ENCODE measurements around the gene GRAP2. TPM values are rescaled to one million over a fixed set of nuclear protein-coding genes. Genes with fewer than 3 reads are reported as not detected.

The GRAP2 gene
- total and polyA plus RNA-seq, 2 of the 13 experiments (the other 11 are each of a cell fraction or from before 2014, with no cell fraction given): 0.15 TPM; not detected in 1

DNA sequence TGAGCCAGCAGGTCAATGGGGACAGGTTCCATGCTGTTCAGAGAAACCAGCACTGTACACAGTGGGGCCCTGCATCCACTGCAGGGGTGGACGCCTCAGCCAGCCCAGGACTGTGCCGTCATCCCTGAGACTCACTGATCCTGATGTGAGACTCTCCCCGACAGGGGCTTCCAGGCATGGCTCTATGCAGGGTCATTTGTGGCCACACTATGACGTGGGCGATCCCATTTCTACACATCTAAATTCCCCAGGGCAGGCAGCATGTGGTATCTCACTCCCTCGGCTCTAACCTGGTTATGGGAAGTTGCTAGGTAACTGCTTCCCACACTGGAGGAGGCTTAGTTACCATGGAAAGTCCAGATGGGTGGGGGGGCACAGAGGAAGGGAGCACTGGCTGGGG lies 79.7 kb downstream of the GRAP2 start (continued):
- TF ChIP-seq JUN (CRISPR knock-in tag; IDR thresholded peaks at IDR 0.05): no peak
- no peak for TF ChIP-seq MEIS2 (CRISPR knock-in tag; IDR thresholded peaks at IDR 0.05)
- TF ChIP-seq MED1 (CRISPR knock-in tag; IDR thresholded peaks at IDR 0.05): no peak
- no peak for TF ChIP-seq CCDC6 (CRISPR knock-in tag; IDR thresholded peaks at IDR 0.05)
- TF ChIP-seq ZNF160 (CRISPR knock-in tag; IDR thresholded peaks at IDR 0.05): no peak
- TF ChIP-seq ZBTB38 (CRISPR knock-in tag; IDR thresholded peaks at IDR 0.05): no peak

DNA sequence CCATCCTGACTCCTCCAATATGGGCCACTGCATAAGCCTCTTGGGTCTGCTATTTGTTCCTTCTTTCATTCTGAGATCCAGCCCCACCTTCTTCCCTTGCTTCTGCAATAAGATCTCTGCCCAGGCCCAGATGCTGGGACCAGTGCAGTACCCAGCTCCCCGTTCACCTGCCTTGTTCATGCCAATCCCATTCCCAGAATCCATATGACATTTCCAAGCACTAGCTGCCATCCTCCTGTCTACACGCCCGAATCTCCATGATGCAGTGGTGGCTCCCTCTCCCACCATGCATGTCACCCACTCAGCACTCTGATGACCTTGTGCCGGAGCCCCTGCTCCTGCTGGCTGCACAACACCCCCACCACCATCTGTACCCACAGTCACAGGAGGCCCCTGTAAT lies 82.5 kb downstream of the GRAP2 start:
- H3K4me1 ChIP-seq (ENCODE audit: insufficient read depth, low read length): 0 out of 2 replicates have a peak, but pooled peaks cover 5% of the 10 kb centered on the region
- no peak for TF ChIP-seq ZNF749 (CRISPR knock-in tag; IDR thresholded peaks at IDR 0.05; ENCODE audit: borderline replicate concordance)
- no peak for TF ChIP-seq ZBTB21 (CRISPR knock-in tag; IDR thresholded peaks at IDR 0.05)
- no peak for TF ChIP-seq PITX1 (CRISPR knock-in tag; IDR thresholded peaks at IDR 0.05)
- TF ChIP-seq, protein P1, sequence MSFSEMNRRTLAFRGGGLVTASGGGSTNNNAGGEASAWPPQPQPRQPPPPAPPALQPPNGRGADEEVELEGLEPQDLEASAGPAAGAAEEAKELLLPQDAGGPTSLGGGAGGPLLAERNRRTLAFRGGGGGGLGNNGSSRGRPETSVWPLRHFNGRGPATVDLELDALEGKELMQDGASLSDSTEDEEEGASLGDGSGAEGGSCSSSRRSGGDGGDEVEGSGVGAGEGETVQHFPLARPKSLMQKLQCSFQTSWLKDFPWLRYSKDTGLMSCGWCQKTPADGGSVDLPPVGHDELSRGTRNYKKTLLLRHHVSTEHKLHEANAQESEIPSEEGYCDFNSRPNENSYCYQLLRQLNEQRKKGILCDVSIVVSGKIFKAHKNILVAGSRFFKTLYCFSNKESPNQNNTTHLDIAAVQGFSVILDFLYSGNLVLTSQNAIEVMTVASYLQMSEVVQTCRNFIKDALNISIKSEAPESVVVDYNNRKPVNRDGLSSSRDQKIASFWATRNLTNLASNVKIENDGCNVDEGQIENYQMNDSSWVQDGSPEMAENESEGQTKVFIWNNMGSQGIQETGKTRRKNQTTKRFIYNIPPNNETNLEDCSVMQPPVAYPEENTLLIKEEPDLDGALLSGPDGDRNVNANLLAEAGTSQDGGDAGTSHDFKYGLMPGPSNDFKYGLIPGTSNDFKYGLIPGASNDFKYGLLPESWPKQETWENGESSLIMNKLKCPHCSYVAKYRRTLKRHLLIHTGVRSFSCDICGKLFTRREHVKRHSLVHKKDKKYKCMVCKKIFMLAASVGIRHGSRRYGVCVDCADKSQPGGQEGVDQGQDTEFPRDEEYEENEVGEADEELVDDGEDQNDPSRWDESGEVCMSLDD (CRISPR knock-in tag; IDR thresholded peaks at IDR 0.05; ENCODE audit: borderline replicate concordance): no peak
- TF ChIP-seq, protein P2, sequence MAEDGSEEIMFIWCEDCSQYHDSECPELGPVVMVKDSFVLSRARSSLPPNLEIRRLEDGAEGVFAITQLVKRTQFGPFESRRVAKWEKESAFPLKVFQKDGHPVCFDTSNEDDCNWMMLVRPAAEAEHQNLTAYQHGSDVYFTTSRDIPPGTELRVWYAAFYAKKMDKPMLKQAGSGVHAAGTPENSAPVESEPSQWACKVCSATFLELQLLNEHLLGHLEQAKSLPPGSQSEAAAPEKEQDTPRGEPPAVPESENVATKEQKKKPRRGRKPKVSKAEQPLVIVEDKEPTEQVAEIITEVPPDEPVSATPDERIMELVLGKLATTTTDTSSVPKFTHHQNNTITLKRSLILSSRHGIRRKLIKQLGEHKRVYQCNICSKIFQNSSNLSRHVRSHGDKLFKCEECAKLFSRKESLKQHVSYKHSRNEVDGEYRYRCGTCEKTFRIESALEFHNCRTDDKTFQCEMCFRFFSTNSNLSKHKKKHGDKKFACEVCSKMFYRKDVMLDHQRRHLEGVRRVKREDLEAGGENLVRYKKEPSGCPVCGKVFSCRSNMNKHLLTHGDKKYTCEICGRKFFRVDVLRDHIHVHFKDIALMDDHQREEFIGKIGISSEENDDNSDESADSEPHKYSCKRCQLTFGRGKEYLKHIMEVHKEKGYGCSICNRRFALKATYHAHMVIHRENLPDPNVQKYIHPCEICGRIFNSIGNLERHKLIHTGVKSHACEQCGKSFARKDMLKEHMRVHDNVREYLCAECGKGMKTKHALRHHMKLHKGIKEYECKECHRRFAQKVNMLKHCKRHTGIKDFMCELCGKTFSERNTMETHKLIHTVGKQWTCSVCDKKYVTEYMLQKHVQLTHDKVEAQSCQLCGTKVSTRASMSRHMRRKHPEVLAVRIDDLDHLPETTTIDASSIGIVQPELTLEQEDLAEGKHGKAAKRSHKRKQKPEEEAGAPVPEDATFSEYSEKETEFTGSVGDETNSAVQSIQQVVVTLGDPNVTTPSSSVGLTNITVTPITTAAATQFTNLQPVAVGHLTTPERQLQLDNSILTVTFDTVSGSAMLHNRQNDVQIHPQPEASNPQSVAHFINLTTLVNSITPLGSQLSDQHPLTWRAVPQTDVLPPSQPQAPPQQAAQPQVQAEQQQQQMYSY (CRISPR knock-in tag; IDR thresholded peaks at IDR 0.05): no peak
- TF ChIP-seq ZNF329 (CRISPR knock-in tag; IDR thresholded peaks at IDR 0.05; ENCODE audit: low read depth): no peak
- TF ChIP-seq XBP1 (CRISPR knock-in tag; IDR thresholded peaks at IDR 0.05): no peak
- no peak for TF ChIP-seq FOXO1 (CRISPR knock-in tag; IDR thresholded peaks at IDR 0.05)
- TF ChIP-seq ZNF672 (CRISPR knock-in tag; IDR thresholded peaks at IDR 0.05): no peak
- in situ Hi-C loops (cut with HindIII; ENCODE audit: extremely low pct_ligation_motif_present, low pct_unique_long_range_greater_than_20kb): no loop called here
- no peak overlapping the region for H3K4me2 ChIP-seq (ENCODE audit: low read depth, low read length)
- no peak overlapping the region for H3K9ac ChIP-seq (ENCODE audit: insufficient read depth, low read depth, low read length)
- 28% methylated on average over 4 of the region's 4 CpGs for WGBS (ENCODE audit: low lambda C conversion rate)
- intact Hi-C loops (cut with micrococcal nuclease; ENCODE audit: unreplicated experiment): no loop called here
- H2AFZ ChIP-seq (ENCODE audit: low read length): no peak overlapping the region
- ATAC-seq (no peak), FAIRE-seq (no peak), DNase-seq (ENCODE audit: low spot score) (no peak)
- BruUV-seq (replicated peaks): no TSS peak
- CTCF ChIA-PET (ENCODE audit: low intra/inter-chr PET ratio, low total read pairs): no interaction called here
- H3K79me2 ChIP-seq (ENCODE audit: insufficient read depth, low read length): no peaks in the 10 kb centered on the region
- H3K4me3 ChIP-seq (replicated peaks in 1 of 3; ENCODE audit: insufficient read depth in 1 of 3, low read depth in 2 of 3, low read length in 3 of 3): no peak overlapping the region
- H3K9me3 ChIP-seq (ENCODE audit: low read length): no peaks in the 10 kb centered on the region
- POLR2A ChIA-PET: no interaction called here
- H3K27ac ChIP-seq (ENCODE audit: extremely low read length, insufficient read depth, low read length): no peak overlapping the region
- peaks cover 0 to 2% of the 10 kb centered on the region in 2 experiments; a peak in 1 of 5 replicates for H3K27me3 ChIP-seq (ENCODE audit: control insufficient read depth in 1 of 2, insufficient read depth in 2 of 2, low read length in 2 of 2)
- no peaks in the 10 kb centered on the region for H3K36me3 ChIP-seq (replicated peaks in 1 of 2; ENCODE audit: control insufficient read depth in 1 of 2, insufficient read depth in 2 of 2, low read length in 2 of 2)
- no peaks in the 10 kb centered on the region for H4K20me1 ChIP-seq (ENCODE audit: insufficient read depth, low read length)

All from HepG2 (cell line).